Measurements from ENCODE around the gene SFI1.
A peak's percentile ranks its signal among the peaks of the same experiment; 100 is the strongest.

SFI1 gene

DNA sequence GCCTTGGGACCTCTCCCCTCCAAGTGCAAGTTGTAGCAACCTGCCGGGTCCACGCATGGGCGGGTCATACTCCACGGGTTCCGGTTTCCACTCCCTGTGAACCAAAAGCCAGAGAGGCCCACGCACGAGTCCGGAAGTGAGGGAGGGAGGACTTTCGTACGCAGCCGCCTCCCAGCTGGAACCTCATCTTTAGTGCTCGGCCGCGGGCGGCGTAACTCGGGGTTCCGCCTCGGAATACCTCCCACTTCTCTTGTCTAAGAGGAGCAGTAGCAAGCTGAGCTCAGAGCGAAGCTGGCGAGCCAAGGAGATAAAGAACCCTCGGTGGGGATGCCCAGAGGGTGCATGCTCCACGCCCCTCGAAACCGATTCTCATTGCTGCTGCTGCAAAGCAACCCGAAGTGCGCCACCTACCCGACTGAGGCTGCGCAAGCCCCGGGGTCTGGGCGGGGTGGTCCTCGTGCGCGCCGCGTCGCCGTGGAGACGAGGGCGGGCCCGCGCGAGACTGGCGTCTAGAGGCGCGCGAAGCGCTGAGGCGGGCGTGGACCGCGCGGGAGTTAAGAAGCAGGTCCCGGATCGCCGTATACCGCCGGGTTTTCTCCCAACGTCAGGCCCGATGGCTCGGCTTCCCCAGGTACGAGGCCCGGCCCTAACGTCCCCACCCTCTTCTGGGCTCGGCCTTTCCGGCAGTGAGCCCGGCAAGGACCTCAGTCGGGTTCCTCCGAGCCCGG lies at the start of gene SFI1:
SFI1 (plus strand) TSS at position 530 of the 728 bp plus-strand sequence. CDS start 11,749 bp downstream, outside the sequence.
- TF ChIP-seq, protein P1, sequence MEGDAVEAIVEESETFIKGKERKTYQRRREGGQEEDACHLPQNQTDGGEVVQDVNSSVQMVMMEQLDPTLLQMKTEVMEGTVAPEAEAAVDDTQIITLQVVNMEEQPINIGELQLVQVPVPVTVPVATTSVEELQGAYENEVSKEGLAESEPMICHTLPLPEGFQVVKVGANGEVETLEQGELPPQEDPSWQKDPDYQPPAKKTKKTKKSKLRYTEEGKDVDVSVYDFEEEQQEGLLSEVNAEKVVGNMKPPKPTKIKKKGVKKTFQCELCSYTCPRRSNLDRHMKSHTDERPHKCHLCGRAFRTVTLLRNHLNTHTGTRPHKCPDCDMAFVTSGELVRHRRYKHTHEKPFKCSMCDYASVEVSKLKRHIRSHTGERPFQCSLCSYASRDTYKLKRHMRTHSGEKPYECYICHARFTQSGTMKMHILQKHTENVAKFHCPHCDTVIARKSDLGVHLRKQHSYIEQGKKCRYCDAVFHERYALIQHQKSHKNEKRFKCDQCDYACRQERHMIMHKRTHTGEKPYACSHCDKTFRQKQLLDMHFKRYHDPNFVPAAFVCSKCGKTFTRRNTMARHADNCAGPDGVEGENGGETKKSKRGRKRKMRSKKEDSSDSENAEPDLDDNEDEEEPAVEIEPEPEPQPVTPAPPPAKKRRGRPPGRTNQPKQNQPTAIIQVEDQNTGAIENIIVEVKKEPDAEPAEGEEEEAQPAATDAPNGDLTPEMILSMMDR (IDR thresholded peaks at IDR 0.05; ENCODE audit: low read depth, low read length, missing control alignments), result peak; percentile 21
- DNase-seq (ENCODE audit: low read depth), result peak; percentile 91
- H3K4me3 ChIP-seq (ENCODE audit: low read depth, low read length), result peak within 1 kb of the TSS; percentile 68

- TF ChIP-seq, protein P1 (IDR thresholded peaks at IDR 0.05; ENCODE audit: low read depth, low read length, missing control alignments), result no peak
- H3K4me3 ChIP-seq (ENCODE audit: low read depth, low read length), result no peak overlapping the region
- DNase-seq (ENCODE audit: low read depth), result no peak
Measured at GRCh38 chr22:31446767-31447166, 49.6 kb upstream of the SFI1 start.

- TF ChIP-seq, protein P1 (IDR thresholded peaks at IDR 0.05; ENCODE audit: low read depth, low read length, missing control alignments), result no peak
- H3K4me3 ChIP-seq (ENCODE audit: low read depth, low read length), result no peak overlapping the region
- DNase-seq (ENCODE audit: low read depth), result no peak
Measured at GRCh38 chr22:31447337-31447736, 49.0 kb upstream of the SFI1 start.

DNA sequence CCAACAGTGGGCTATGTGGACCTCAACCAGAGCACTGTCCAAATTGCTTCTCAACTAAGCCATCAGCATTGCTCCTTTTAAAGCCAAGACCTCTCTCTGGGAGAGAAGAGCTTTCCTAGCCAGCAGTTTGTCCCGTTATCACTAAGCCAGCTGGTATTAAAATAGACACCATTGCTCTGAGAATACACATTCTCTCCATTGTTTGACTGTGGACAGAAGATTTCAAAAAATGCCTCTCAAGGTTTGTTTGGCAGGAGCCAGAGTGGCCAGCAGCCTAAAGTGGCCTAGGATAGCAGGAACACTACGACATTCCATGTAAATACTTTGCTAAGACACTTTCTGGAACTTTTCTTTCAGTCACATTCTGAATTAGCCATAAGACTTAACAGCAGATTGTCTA lies 48.0 kb upstream of the SFI1 start:
- TF ChIP-seq, protein P1 (IDR thresholded peaks at IDR 0.05; ENCODE audit: low read depth, low read length, missing control alignments), result no peak
- no peak overlapping the region for H3K4me3 ChIP-seq (ENCODE audit: low read depth, low read length)
- no peak for DNase-seq (ENCODE audit: low read depth)

DNA sequence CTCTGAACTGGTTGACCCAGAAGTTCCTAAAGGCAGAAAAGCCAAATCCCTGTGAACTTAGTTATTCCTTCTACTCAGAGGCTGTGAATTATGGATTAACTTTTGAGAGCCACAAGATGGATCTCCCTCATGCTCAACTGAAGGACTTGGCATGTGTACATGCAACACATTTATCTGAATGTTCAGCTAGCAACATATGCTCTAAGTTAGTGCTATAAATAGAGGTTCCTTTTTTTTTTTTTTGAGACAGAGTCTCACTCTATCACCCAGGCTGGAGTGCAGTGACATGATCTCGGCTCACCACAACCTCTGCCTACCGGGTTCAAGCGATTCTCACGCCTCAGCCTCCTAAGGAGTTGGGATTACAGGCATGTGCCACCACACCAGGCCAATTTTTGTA lies 46.8 kb upstream of the SFI1 start:
- DNase-seq (ENCODE audit: low read depth), result no peak
- H3K4me3 ChIP-seq (ENCODE audit: low read depth, low read length), result no peak overlapping the region
- TF ChIP-seq, protein P1 (IDR thresholded peaks at IDR 0.05; ENCODE audit: low read depth, low read length, missing control alignments), result no peak

GRCh38 chr22:31451709-31452571 lies 44.4 kb upstream of the SFI1 start:
- DNase-seq (ENCODE audit: low read depth), result peak; percentile 18
- TF ChIP-seq, protein P1 (IDR thresholded peaks at IDR 0.05; ENCODE audit: low read depth, low read length, missing control alignments), result peak; percentile 63
- H3K4me3 ChIP-seq (ENCODE audit: low read depth, low read length), result no peak overlapping the region
